Neural progenitor cell (in vitro differentiated cells): ENCODE results near the gene UPP2. TPM values are rescaled to one million over a fixed set of nuclear protein-coding genes. Genes with fewer than 3 reads are reported as not detected.

Experiments
- DNase-seq: peaks from one replicate; pipeline ENCODE4 v3.0.0-alpha.2; 2016; ENCODE audit warnings: low spot score
- H2AFZ ChIP-seq: fragments of 200-600 bp; sonication (generic); replicated peaks from 2 replicates; pipeline ENCODE4 v1.6.1; 2016; ENCODE audit warnings: antibody characterized with exemption
- H3F3A ChIP-seq: fragments of 200-600 bp; sonication (generic); 2 replicates; pipeline ENCODE4 v1.6.1; 2016; ENCODE audit warnings: antibody characterized with exemption, low read depth
- H3K27ac ChIP-seq: fragments of 200-600 bp; sonication (generic); 2 replicates; pipeline ENCODE4 v1.5.1; 2016; ENCODE audit warnings: mild to moderate bottlenecking
- H3K27me3 ChIP-seq: fragments of 200-600 bp; sonication (generic); 2 replicates; pipeline ENCODE4 v1.6.1; 2016; ENCODE audit warnings: mild to moderate bottlenecking, moderate library complexity
- H3K36me3 ChIP-seq: fragments of 200-600 bp; sonication (generic); 2 replicates; pipeline ENCODE4 v1.5.1; 2016
- H3K4me1 ChIP-seq: fragments of 200-600 bp; sonication (generic); 2 replicates; pipeline ENCODE4 v1.6.1; 2016; ENCODE audit warnings: mixed run types
- H3K4me2 ChIP-seq: fragments of 200-600 bp; sonication (generic); 2 replicates; pipeline ENCODE4 v1.6.1; 2016
- H3K4me3 ChIP-seq: fragments of 200-600 bp; sonication (generic); 2 replicates; pipeline ENCODE4 v1.5.1; 2016
- H3K79me2 ChIP-seq: fragments of 200-600 bp; sonication (generic); 2 replicates; pipeline ENCODE4 v1.6.1; 2016; ENCODE audit warnings: low read depth
- H3K9ac ChIP-seq: fragments of 200-600 bp; sonication (generic); 2 replicates; pipeline ENCODE4 v1.6.1; 2016
- H3K9me3 ChIP-seq: fragments of 200-600 bp; sonication (generic); 2 replicates; pipeline ENCODE4 v1.5.1; 2016; ENCODE audit warnings: low read depth
- H4K20me1 ChIP-seq: fragments of 200-600 bp; sonication (generic); 2 replicates; pipeline ENCODE4 v1.6.1; 2016; ENCODE audit warnings: low read depth
- H3K27ac Mint-ChIP-seq: 3 replicates; pipeline ENCODE4 v1.8.0; 2021; ENCODE audit warnings: mixed read lengths
- H3K27me3 Mint-ChIP-seq: 2 replicates; pipeline ENCODE4 v1.8.0; 2022; ENCODE audit warnings: low read depth, mild to moderate bottlenecking, inconsistent platforms, moderate library complexity, mixed read lengths; ENCODE audit not compliant: insufficient read depth
- H3K36me3 Mint-ChIP-seq: 3 replicates; pipeline ENCODE4 v1.8.0; 2021; ENCODE audit warnings: mixed read lengths
- H3K4me1 Mint-ChIP-seq: 3 replicates; pipeline ENCODE4 v1.8.0; 2021; ENCODE audit warnings: mixed read lengths
- H3K4me3 Mint-ChIP-seq: 3 replicates; pipeline ENCODE4 v1.8.0; 2021; ENCODE audit warnings: mild to moderate bottlenecking, moderate library complexity, mixed read lengths
- H3K9me3 Mint-ChIP-seq: 3 replicates; pipeline ENCODE4 v1.8.0; 2020; ENCODE audit warnings: mixed read lengths
- EZH2 ChIP-seq: fragments of 200-600 bp; sonication (generic); IDR thresholded peaks from 2 replicates; pipeline ENCODE4 v1.6.1; 2017; ENCODE audit warnings: antibody characterized with exemption, mild to moderate bottlenecking, moderate library complexity
- EZH2phosphoT487 ChIP-seq: fragments of 200-600 bp; sonication (generic); IDR thresholded peaks from 2 replicates; pipeline ENCODE4 v1.6.1; 2017; ENCODE audit warnings: antibody characterized with exemption
- total RNA-seq: library from RNA; depleted of rRNA; stranded (reverse); fragments of >200 nt; gene quantifications from 2 replicates; pipeline ENCODE4 v1.2.3, GENCODE V29; 2015; ENCODE audit warnings: low replicate concordance
- TF ChIP-seq, protein P1 (sequence below): fragments of 200-600 bp; sonication (generic); IDR thresholded peaks from 2 replicates; pipeline ENCODE4 v1.5.1; 2017; ENCODE audit warnings: antibody characterized with exemption, mild to moderate bottlenecking

The UPP2 gene
- total RNA-seq, 1 donor from 2014 or later = not detected

DNA sequence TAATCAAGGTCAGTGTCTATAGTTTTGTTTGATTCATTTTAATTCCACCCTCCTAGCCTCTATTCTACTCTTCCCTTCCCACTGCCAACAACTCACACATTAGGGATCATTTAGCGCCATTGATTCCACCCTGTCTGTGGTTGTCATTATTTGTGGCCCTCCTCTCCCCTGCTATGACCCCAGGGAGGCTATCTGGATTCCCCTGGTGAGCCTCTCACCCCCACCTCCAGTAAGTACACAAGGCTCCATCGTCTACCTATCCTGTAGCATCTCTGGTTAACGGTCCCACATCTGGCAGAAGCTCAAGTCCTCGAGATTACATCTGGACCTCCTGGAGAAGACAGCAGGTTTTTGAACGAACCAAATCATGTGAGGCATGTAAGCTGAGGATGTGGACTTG is 27.4 kb downstream of the UPP2 start:
- Histone ChIP-seq H3K4me3 (no peak overlapping the region), H3K4me1 (no peaks in the 10 kb centered on the region), H2AFZ (no peak overlapping the region), H3K27ac (no peak overlapping the region), H3F3A (no peaks in the 10 kb centered on the region), H3K36me3 (no peaks in the 10 kb centered on the region), H3K4me2 (no peak overlapping the region), H3K27me3 (no peaks in the 10 kb centered on the region), H3K9me3 (no peaks in the 10 kb centered on the region), H4K20me1 (no peaks in the 10 kb centered on the region), H3K9ac (no peak overlapping the region), H3K79me2 (no peaks in the 10 kb centered on the region)
- Mint-ChIP-seq H3K27ac (no peak overlapping the region), H3K27me3 (peaks cover 5% of the 10 kb centered on the region), H3K9me3 (no peaks in the 10 kb centered on the region), H3K4me3 (no peak overlapping the region), H3K36me3 (peaks cover 1% of the 10 kb centered on the region), H3K4me1 (no peaks in the 10 kb centered on the region)
- no peak for DNase-seq
- TF ChIP-seq EZH2 = no peak
- TF ChIP-seq, protein P1, sequence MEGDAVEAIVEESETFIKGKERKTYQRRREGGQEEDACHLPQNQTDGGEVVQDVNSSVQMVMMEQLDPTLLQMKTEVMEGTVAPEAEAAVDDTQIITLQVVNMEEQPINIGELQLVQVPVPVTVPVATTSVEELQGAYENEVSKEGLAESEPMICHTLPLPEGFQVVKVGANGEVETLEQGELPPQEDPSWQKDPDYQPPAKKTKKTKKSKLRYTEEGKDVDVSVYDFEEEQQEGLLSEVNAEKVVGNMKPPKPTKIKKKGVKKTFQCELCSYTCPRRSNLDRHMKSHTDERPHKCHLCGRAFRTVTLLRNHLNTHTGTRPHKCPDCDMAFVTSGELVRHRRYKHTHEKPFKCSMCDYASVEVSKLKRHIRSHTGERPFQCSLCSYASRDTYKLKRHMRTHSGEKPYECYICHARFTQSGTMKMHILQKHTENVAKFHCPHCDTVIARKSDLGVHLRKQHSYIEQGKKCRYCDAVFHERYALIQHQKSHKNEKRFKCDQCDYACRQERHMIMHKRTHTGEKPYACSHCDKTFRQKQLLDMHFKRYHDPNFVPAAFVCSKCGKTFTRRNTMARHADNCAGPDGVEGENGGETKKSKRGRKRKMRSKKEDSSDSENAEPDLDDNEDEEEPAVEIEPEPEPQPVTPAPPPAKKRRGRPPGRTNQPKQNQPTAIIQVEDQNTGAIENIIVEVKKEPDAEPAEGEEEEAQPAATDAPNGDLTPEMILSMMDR = no peak
- no peak for TF ChIP-seq EZH2phosphoT487

DNA sequence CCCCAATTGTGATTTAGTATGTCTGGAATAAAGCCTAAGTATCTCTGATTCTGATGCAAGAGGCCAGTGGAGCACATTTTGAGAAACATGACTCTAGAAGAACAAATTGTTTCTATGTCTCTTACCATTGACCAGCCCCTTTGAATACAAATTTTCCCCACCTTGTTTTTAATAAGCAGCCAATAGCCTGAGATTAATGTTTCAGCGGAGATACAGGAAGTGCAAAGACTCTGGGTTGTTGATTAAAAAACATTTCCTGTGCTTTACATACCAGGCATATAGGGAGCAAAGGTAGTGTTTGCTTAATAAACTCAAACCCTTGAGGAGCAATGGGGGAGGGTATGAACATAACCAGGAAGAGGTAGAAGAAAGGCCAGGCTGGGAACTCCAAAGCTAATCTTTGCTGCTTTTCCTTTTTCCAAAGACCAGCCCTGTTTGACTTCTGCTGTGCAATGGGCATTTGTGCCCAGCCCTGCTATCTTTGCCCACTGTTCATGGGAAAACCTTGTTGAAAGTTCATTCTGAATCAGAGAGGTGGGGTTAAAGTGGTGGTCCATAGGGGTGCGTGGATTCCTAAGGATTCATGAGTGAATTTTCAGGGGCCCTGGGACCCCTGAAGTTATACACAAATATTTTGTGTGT is 29.3 kb downstream of the UPP2 start:
- Mint-ChIP-seq H3K27ac (no peak overlapping the region), H3K9me3 (no peaks in the 10 kb centered on the region), H3K36me3 (peaks cover 2% of the 10 kb centered on the region), H3K4me1 (no peaks in the 10 kb centered on the region), H3K4me3 (no peak overlapping the region), H3K27me3 (peaks cover 5% of the 10 kb centered on the region)
- H3K4me3 ChIP-seq = no peak overlapping the region
- H3K36me3 ChIP-seq = no peaks in the 10 kb centered on the region
- H3K79me2 ChIP-seq = no peaks in the 10 kb centered on the region
- no peak overlapping the region for H3K9ac ChIP-seq
- no peaks in the 10 kb centered on the region for H4K20me1 ChIP-seq
- no peak overlapping the region for H3K27ac ChIP-seq
- H3K4me1 ChIP-seq = no peaks in the 10 kb centered on the region
- H3K4me2 ChIP-seq = no peak overlapping the region
- no peak for DNase-seq
- no peak overlapping the region for H2AFZ ChIP-seq
- no peaks in the 10 kb centered on the region for H3K27me3 ChIP-seq
- TF ChIP-seq EZH2 (no peak), EZH2phosphoT487 (no peak)
- TF ChIP-seq, protein P1 = no peak
- H3K9me3 ChIP-seq = no peaks in the 10 kb centered on the region
- no peaks in the 10 kb centered on the region for H3F3A ChIP-seq

DNA sequence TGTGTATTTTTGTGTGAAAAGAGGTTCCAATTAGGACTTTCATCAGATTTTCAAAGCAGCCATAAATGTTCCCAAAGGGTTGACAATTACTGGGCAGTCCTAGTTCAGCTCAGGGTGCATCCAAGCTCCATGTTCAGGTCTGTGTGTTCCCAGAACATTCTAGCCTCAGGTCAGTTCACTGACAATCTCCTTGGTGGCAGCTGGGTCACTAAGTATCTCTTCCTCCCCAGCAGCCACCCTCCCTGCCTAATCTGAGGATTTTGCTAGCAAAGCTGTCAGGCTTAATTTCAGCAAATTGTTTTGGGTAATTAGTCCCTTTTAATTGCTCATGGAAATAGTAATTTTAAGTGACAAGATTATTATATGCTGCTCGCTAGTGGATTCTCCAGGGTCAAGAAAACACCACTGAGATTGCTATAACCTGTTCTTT is 29.8 kb downstream of the UPP2 start:
- Mint-ChIP-seq H3K4me1 (no peaks in the 10 kb centered on the region), H3K36me3 (peaks cover 2% of the 10 kb centered on the region), H3K9me3 (no peaks in the 10 kb centered on the region), H3K27me3 (peaks cover 3% of the 10 kb centered on the region), H3K4me3 (no peak overlapping the region), H3K27ac (no peak overlapping the region)
- Histone ChIP-seq H3K4me3 (no peak overlapping the region), H3F3A (no peaks in the 10 kb centered on the region), H3K4me1 (no peaks in the 10 kb centered on the region), H3K9me3 (no peaks in the 10 kb centered on the region), H4K20me1 (no peaks in the 10 kb centered on the region), H3K4me2 (no peak overlapping the region), H3K27me3 (no peaks in the 10 kb centered on the region), H3K27ac (no peak overlapping the region), H3K9ac (no peak overlapping the region), H2AFZ (no peak overlapping the region), H3K79me2 (no peaks in the 10 kb centered on the region), H3K36me3 (no peaks in the 10 kb centered on the region)
- no peak for DNase-seq
- TF ChIP-seq, protein P1 = no peak
- TF ChIP-seq EZH2phosphoT487 = no peak
- no peak for TF ChIP-seq EZH2
